Measurements from ENCODE around the gene CISTR. TPM values are rescaled to one million over a fixed set of nuclear protein-coding genes. Genes with fewer than 3 reads are reported as not detected.
A peak's percentile ranks its signal among the peaks of the same experiment; 100 is the strongest.

The CISTR gene
- total and polyA plus RNA-seq, 2 donors (not counting 1 experiment from before 2014, with no cell fraction given) = not detected

DNA sequence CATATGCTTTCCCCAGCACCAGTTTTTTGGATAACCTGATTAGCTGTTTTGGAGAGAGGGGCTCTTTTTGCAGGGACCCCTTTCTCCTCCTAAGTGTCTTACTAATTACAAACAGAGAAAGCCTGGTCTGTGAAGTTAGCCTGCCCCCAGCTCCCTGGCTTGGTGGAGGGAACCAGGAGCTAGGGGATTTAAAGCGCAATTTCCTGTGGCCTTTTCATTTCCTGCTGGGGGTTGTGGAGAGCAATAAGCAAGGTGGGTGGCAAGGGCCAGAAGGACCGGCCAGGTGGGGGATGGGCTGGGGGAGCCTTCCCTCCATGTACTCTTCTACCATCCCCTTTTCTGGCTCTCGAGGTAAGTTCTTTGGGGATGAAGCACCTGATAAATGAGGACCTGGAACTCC is 4.1 kb upstream of the CISTR start:
- H3K27ac ChIP-seq (ENCODE audit: insufficient read depth, low read length) = no peak overlapping the region
- peaks cover 1% of the 10 kb centered on the region for H3K4me1 ChIP-seq (ENCODE audit: control insufficient read depth, extremely low read depth, insufficient read depth, low read length)
- H3K27me3 ChIP-seq (ENCODE audit: control insufficient read depth, insufficient read depth, low read length) = peaks cover 69% of the 10 kb centered on the region
- no peaks in the 10 kb centered on the region for H4K20me1 ChIP-seq (ENCODE audit: control insufficient read depth, extremely low read depth, insufficient read depth, low read length)
- DNase-seq (ENCODE audit: low read depth in 2 of 2) = no peak
- no peaks in the 10 kb centered on the region for H3K79me2 ChIP-seq (ENCODE audit: control insufficient read depth, insufficient read depth, low read length)
- H3K4me2 ChIP-seq (ENCODE audit: extremely low read depth, insufficient read depth, low read length) = no peak overlapping the region
- no peak overlapping the region for H2AFZ ChIP-seq (ENCODE audit: low read length)
- no peaks in the 10 kb centered on the region for H3K36me3 ChIP-seq (ENCODE audit: control insufficient read depth, insufficient read depth, low read length)
- no peak overlapping the region for H3K4me3 ChIP-seq (replicated peaks in 1 of 4; ENCODE audit: control extremely low read depth in 1 of 4, insufficient read depth in 1 of 4, low read depth in 3 of 4, low read length in 4 of 4)
- TF ChIP-seq EZH2 (IDR thresholded peaks at IDR 0.05; ENCODE audit: low read length, missing control alignments) = no peak
- TF ChIP-seq, protein P1, sequence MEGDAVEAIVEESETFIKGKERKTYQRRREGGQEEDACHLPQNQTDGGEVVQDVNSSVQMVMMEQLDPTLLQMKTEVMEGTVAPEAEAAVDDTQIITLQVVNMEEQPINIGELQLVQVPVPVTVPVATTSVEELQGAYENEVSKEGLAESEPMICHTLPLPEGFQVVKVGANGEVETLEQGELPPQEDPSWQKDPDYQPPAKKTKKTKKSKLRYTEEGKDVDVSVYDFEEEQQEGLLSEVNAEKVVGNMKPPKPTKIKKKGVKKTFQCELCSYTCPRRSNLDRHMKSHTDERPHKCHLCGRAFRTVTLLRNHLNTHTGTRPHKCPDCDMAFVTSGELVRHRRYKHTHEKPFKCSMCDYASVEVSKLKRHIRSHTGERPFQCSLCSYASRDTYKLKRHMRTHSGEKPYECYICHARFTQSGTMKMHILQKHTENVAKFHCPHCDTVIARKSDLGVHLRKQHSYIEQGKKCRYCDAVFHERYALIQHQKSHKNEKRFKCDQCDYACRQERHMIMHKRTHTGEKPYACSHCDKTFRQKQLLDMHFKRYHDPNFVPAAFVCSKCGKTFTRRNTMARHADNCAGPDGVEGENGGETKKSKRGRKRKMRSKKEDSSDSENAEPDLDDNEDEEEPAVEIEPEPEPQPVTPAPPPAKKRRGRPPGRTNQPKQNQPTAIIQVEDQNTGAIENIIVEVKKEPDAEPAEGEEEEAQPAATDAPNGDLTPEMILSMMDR (conservative IDR thresholded peaks at IDR 0.05 in 1 of 2, IDR thresholded peaks at IDR 0.05 in 1 of 2; ENCODE audit: low read depth in 1 of 2, low read length in 2 of 2) = no peak
- no peaks in the 10 kb centered on the region for H3K9me3 ChIP-seq (ENCODE audit: control insufficient read depth, insufficient read depth, low read depth, low read length)
- no peak overlapping the region for H3K9ac ChIP-seq (ENCODE audit: insufficient read depth, low read length)

DNA sequence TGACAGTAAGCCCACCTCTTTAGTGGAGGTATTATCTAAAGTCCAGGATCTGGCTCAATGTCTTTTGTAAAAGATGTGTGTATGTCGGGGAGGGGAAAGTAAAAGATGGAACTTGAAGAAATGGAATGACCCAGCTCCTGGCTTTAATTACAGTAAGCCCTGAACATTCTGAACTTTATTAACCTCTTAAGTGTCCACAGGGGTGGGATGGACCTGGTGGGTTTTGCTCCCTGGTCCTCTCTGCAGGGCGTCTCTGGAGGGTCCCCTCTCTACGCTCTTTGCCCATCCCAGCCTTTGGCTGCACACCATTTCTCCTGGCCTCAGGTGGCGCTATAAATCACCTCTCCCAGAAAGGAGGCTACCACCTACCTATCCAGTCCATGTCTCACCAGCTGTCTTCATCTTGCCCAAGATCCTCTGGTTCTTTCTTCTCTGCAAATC is 3.7 kb upstream of the CISTR start:
- H3K36me3 ChIP-seq (ENCODE audit: control insufficient read depth, insufficient read depth, low read length) = no peaks in the 10 kb centered on the region
- H3K9me3 ChIP-seq (ENCODE audit: control insufficient read depth, insufficient read depth, low read depth, low read length) = no peaks in the 10 kb centered on the region
- peaks cover 5% of the 10 kb centered on the region for H3K4me1 ChIP-seq (ENCODE audit: control insufficient read depth, extremely low read depth, insufficient read depth, low read length)
- H3K27ac ChIP-seq (ENCODE audit: insufficient read depth, low read length) = no peak overlapping the region
- H3K4me2 ChIP-seq (ENCODE audit: extremely low read depth, insufficient read depth, low read length) = no peak overlapping the region
- H2AFZ ChIP-seq (ENCODE audit: low read length) = no peak overlapping the region
- peaks cover 73% of the 10 kb centered on the region for H3K27me3 ChIP-seq (ENCODE audit: control insufficient read depth, insufficient read depth, low read length)
- TF ChIP-seq EZH2 (IDR thresholded peaks at IDR 0.05; ENCODE audit: low read length, missing control alignments) = no peak
- TF ChIP-seq, protein P1 (conservative IDR thresholded peaks at IDR 0.05 in 1 of 2, IDR thresholded peaks at IDR 0.05 in 1 of 2; ENCODE audit: low read depth in 1 of 2, low read length in 2 of 2) = no peak
- H3K4me3 ChIP-seq (replicated peaks in 1 of 4; ENCODE audit: control extremely low read depth in 1 of 4, insufficient read depth in 1 of 4, low read depth in 3 of 4, low read length in 4 of 4) = no peak overlapping the region
- no peak for DNase-seq (ENCODE audit: low read depth in 2 of 2)
- H3K9ac ChIP-seq (ENCODE audit: insufficient read depth, low read length) = no peak overlapping the region
- H3K79me2 ChIP-seq (ENCODE audit: control insufficient read depth, insufficient read depth, low read length) = no peaks in the 10 kb centered on the region
- no peaks in the 10 kb centered on the region for H4K20me1 ChIP-seq (ENCODE audit: control insufficient read depth, extremely low read depth, insufficient read depth, low read length)

DNA sequence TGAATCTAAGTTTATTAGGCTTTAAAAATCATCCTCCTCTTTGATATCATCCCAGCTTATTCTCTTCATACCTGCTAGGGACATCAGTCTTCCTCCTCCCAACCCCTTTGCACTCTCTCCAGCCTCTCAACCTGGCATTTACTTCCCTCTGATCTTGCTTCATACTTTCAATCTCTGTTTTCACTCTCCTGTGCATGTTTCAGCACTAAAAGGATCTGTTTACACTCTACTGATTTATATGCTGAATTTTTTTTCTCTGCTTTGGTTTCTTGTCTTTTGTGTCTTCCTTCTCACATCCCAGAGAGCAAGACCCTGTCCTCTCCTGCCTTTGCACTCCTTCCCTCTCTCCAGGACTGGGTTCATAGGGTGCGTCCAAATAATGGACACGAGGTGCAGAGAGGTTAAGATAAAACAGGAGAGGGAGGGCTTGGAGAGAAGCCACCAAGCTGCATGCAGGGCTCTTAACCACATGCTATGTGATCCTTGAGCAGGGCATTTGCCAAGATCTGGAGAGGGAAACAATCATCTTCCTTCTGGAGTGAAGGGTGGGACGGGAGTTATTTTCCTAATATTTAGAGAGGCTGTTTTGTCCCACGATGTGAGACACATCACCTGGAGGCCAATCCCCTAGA is 3.0 kb upstream of the CISTR start:
- no peak overlapping the region for H3K4me3 ChIP-seq (replicated peaks in 1 of 4; ENCODE audit: control extremely low read depth in 1 of 4, insufficient read depth in 1 of 4, low read depth in 3 of 4, low read length in 4 of 4)
- H3K36me3 ChIP-seq (ENCODE audit: control insufficient read depth, insufficient read depth, low read length) = no peaks in the 10 kb centered on the region
- no peak overlapping the region for H2AFZ ChIP-seq (ENCODE audit: low read length)
- DNase-seq (ENCODE audit: low read depth in 2 of 2) = peak; percentile 47 to 57
- peak overlapping the region; percentile 6 for H3K4me2 ChIP-seq (ENCODE audit: extremely low read depth, insufficient read depth, low read length)
- H3K9ac ChIP-seq (ENCODE audit: insufficient read depth, low read length) = no peak overlapping the region
- peaks cover 5% of the 10 kb centered on the region for H3K4me1 ChIP-seq (ENCODE audit: control insufficient read depth, extremely low read depth, insufficient read depth, low read length)
- no peak overlapping the region for H3K27ac ChIP-seq (ENCODE audit: insufficient read depth, low read length)
- no peaks in the 10 kb centered on the region for H3K79me2 ChIP-seq (ENCODE audit: control insufficient read depth, insufficient read depth, low read length)
- no peaks in the 10 kb centered on the region for H3K9me3 ChIP-seq (ENCODE audit: control insufficient read depth, insufficient read depth, low read depth, low read length)
- TF ChIP-seq EZH2 (IDR thresholded peaks at IDR 0.05; ENCODE audit: low read length, missing control alignments) = no peak
- TF ChIP-seq, protein P1 (conservative IDR thresholded peaks at IDR 0.05 in 1 of 2, IDR thresholded peaks at IDR 0.05 in 1 of 2; ENCODE audit: low read depth in 1 of 2, low read length in 2 of 2) = no peak
- H4K20me1 ChIP-seq (ENCODE audit: control insufficient read depth, extremely low read depth, insufficient read depth, low read length) = no peaks in the 10 kb centered on the region
- peaks cover 77% of the 10 kb centered on the region for H3K27me3 ChIP-seq (ENCODE audit: control insufficient read depth, insufficient read depth, low read length)

All from fibroblast of lung (primary cell).